H1 (cell line): ENCODE results near the gene KRTAP10-2. TPM values are rescaled to one million over a fixed set of nuclear protein-coding genes. Genes with fewer than 3 reads are reported as not detected.

Experiments used
- CTCF ChIA-PET: fragments of 300-600 bp; sonication (Branson Sonifier 250); formaldehyde crosslinking; loops from one replicate; lab custom pipeline; 2021; ENCODE audit not compliant: partially characterized antibody; lab: Charles Lee
- POLR2A ChIA-PET: fragments of 300-600 bp; sonication (Branson Sonifier 250); formaldehyde crosslinking; loops from one replicate; lab custom pipeline; 2021; ENCODE audit warnings: inconsistent platforms; ENCODE audit not compliant: partially characterized antibody; lab: Charles Lee
- DNase-seq, 2 experiments: peaks; one replicate each; pipeline versions ENCODE4 v3.0.0 to v3.0.0-alpha.2; 2010 to 2022; ENCODE audit warnings: low spot score in 2 of 2, low read depth in 1 of 2, mixed read lengths in 1 of 2
- FAIRE-seq: peaks from 2 replicates; lab custom pipeline; 2011; peaks lifted over from hg19 to GRCh38; lab: Jason Lieb, UNC
- H2AFZ ChIP-seq: 2 replicates; pipeline ENCODE4 v1.8.1; 2012; ENCODE audit warnings: low read length, inconsistent platforms
- H2AK5ac ChIP-seq: 2 replicates; pipeline ENCODE4 v1.6.1; 2013; ENCODE audit warnings: low read depth, low read length
- H2BK120ac ChIP-seq: replicated peaks from 2 replicates; pipeline ENCODE3; 2013; ENCODE audit warnings: low read depth, low read length, inconsistent platforms
- H2BK12ac ChIP-seq: 2 replicates; pipeline ENCODE4 v1.6.1; 2013; ENCODE audit warnings: low read depth, low read length
- H2BK15ac ChIP-seq: 2 replicates; pipeline ENCODE4 v1.6.1; 2013; ENCODE audit warnings: low read length
- H2BK20ac ChIP-seq: 2 replicates; pipeline ENCODE4 v1.6.1; 2013; ENCODE audit warnings: low read length
- H2BK5ac ChIP-seq: 2 replicates; pipeline ENCODE4 v1.6.1; 2013; ENCODE audit warnings: low read depth, low read length
- H3K14ac ChIP-seq: 2 replicates; pipeline ENCODE4 v1.6.1; 2013; ENCODE audit warnings: inconsistent platforms; ENCODE audit not compliant: insufficient read length
- H3K18ac ChIP-seq: 2 replicates; pipeline ENCODE4 v1.6.1; 2013; ENCODE audit warnings: low read length; ENCODE audit errors: extremely low read depth
- H3K23ac ChIP-seq: 2 replicates; pipeline ENCODE4 v1.6.1; 2013; ENCODE audit warnings: inconsistent platforms; ENCODE audit not compliant: insufficient read length
- H3K23me2 ChIP-seq: 2 replicates; pipeline ENCODE4 v1.6.1; 2013; ENCODE audit warnings: low read depth, low read length
- H3K27ac ChIP-seq: 2 replicates; pipeline ENCODE4 v1.6.1; 2011; ENCODE audit warnings: low read depth, low read length, inconsistent platforms
- H3K27me3 ChIP-seq, 4 experiments: replicated peaks in 1 of 4; 1 replicate in 1 of 4; 2 replicates in 3 of 4; pipeline versions ENCODE4 v1.6.1 to v1.8.1; 2011 to 2013; ENCODE audit warnings: low read length in 3 of 4, mild to moderate bottlenecking in 3 of 4, inconsistent platforms in 2 of 4, mixed read lengths in 2 of 4, moderate library complexity in 1 of 4; ENCODE audit not compliant: control insufficient read depth in 3 of 4, insufficient read depth in 3 of 4; ENCODE audit errors: extremely low read depth in 1 of 4
- H3K36me3 ChIP-seq, 4 experiments: 2 replicates each; pipeline versions ENCODE4 v1.6.1 to v1.8.1; 2011 to 2013; ENCODE audit warnings: mild to moderate bottlenecking in 4 of 4, low read length in 3 of 4, moderate library complexity in 2 of 4, control low read depth in 1 of 4, inconsistent platforms in 1 of 4; ENCODE audit not compliant: insufficient read depth in 4 of 4, control insufficient read depth in 2 of 4
- H3K4ac ChIP-seq: replicated peaks from 2 replicates; pipeline ENCODE3; 2013; ENCODE audit warnings: low read length, low read depth, mixed read lengths, inconsistent platforms; ENCODE audit not compliant: insufficient read length
- H3K4me1 ChIP-seq, 4 experiments: replicated peaks in 1 of 4; 1 replicate in 1 of 4; 2 replicates in 3 of 4; pipeline versions ENCODE4 v1.6.1 to v1.8.1; 2011 to 2013; ENCODE audit warnings: low read length in 3 of 4, inconsistent platforms in 2 of 4, mixed read lengths in 1 of 4; ENCODE audit not compliant: insufficient read depth in 4 of 4, control insufficient read depth in 3 of 4
- H3K4me2 ChIP-seq, 2 experiments: 2 replicates each; pipeline versions ENCODE4 v1.6.1 to v1.8.1; 2011 to 2013; ENCODE audit warnings: low read depth in 2 of 2, low read length in 2 of 2, control low read depth in 1 of 2, inconsistent platforms in 1 of 2, mild to moderate bottlenecking in 1 of 2; ENCODE audit not compliant: insufficient read depth in 1 of 2
- H3K4me3 ChIP-seq, 4 experiments: fragments of 200-600, 300-600 bp in 1 of 4; sonication (generic), shearing (Covaris generic), sonication (Bioruptor Twin) in 1 of 4; 2 replicates each; pipeline versions ENCODE4 v1.5.1 to v1.8.1; 2011 to 2016; ENCODE audit warnings: low read length in 4 of 4, low read depth in 3 of 4, control low read depth in 2 of 4, inconsistent platforms in 2 of 4, mild to moderate bottlenecking in 2 of 4, mixed read lengths in 1 of 4, moderate library complexity in 1 of 4; ENCODE audit not compliant: insufficient read depth in 2 of 4; ENCODE audit errors: extremely low read depth in 1 of 4
- H3K56ac ChIP-seq: replicated peaks from 2 replicates; pipeline ENCODE3; 2013; ENCODE audit warnings: low read depth, mild to moderate bottlenecking, mixed read lengths, low read length, inconsistent platforms; ENCODE audit not compliant: insufficient read length
- H3K79me1 ChIP-seq: 2 replicates; pipeline ENCODE4 v1.6.1; 2013; ENCODE audit warnings: low read depth, low read length, control low read depth
- H3K79me2 ChIP-seq, 2 experiments: 2 replicates each; pipeline versions ENCODE4 v1.6.1 to v1.8.1; 2012 to 2013; ENCODE audit warnings: low read length in 2 of 2, mild to moderate bottlenecking in 2 of 2, inconsistent platforms in 1 of 2; ENCODE audit not compliant: insufficient read depth in 2 of 2, control insufficient read depth in 1 of 2
- H3K9ac ChIP-seq, 4 experiments: replicated peaks in 1 of 4; 1 replicate in 1 of 4; 2 replicates in 3 of 4; pipeline versions ENCODE4 v1.6.1 to v1.8.1; 2011 to 2013; ENCODE audit warnings: low read depth in 3 of 4, low read length in 3 of 4, control low read depth in 2 of 4, mild to moderate bottlenecking in 2 of 4, moderate library complexity in 2 of 4, inconsistent platforms in 1 of 4; ENCODE audit errors: extremely low read depth in 1 of 4
- H3K9me3 ChIP-seq, 2 experiments: 2 replicates each; pipeline versions ENCODE4 v1.6.1 to v1.8.1; 2012 to 2013; ENCODE audit warnings: mild to moderate bottlenecking in 2 of 2, moderate library complexity in 2 of 2, control low read depth in 1 of 2, inconsistent platforms in 1 of 2, low read depth in 1 of 2, low read length in 1 of 2, mixed read lengths in 1 of 2; ENCODE audit not compliant: insufficient read depth in 2 of 2
- H4K20me1 ChIP-seq, 2 experiments: replicated peaks in 1 of 2; 2 replicates each; pipeline versions ENCODE3 to v1.8.1; 2011 to 2013; ENCODE audit warnings: inconsistent platforms in 2 of 2, low read length in 2 of 2, mild to moderate bottlenecking in 1 of 2; ENCODE audit not compliant: insufficient read depth in 2 of 2, control insufficient read depth in 1 of 2
- H4K5ac ChIP-seq: 2 replicates; pipeline ENCODE4 v1.6.1; 2013; ENCODE audit warnings: low read length, low read depth, mixed read lengths, inconsistent platforms; ENCODE audit not compliant: insufficient read length
- H4K8ac ChIP-seq: 2 replicates; pipeline ENCODE4 v1.8.0; 2013; ENCODE audit warnings: mild to moderate bottlenecking, moderate library complexity, low read length, inconsistent platforms; ENCODE audit not compliant: insufficient read depth; ENCODE audit errors: extremely low read depth
- H4K91ac ChIP-seq: replicated peaks from 2 replicates; pipeline ENCODE3; 2013; ENCODE audit warnings: low read length, mixed read lengths, inconsistent platforms; ENCODE audit not compliant: insufficient read length
- ASH2L ChIP-seq: fragments of 200-600, 300-600 bp; sonication (generic); IDR thresholded peaks from one replicate; pipeline ENCODE4 v1.7.1; 2017; ENCODE audit warnings: low read length
- POLR2AphosphoS5 ChIP-seq: IDR thresholded peaks from 2 replicates; pipeline ENCODE4 v1.6.1; 2011; ENCODE audit warnings: low read depth, low read length
- WGBS, 2 experiments: shearing (Covaris generic) in 1 of 2; methylation state at CpG; one replicate each; pipeline versions ENCODE4 v1.1.6 to v1.1.7; 2013 to 2015; ENCODE audit warnings: low lambda C conversion rate in 2 of 2, mixed read lengths in 2 of 2, inconsistent platforms in 1 of 2, low coverage in 1 of 2, missing lambda C conversion rate in 1 of 2; ENCODE audit not compliant: insufficient replicate concordance in 2 of 2, insufficient coverage in 1 of 2, insufficient read length in 1 of 2; ENCODE audit errors: extremely low coverage in 1 of 2, missing lambda C conversion rate in 1 of 2; 5-methylcytosine and 5-hydroxymethylcytosine counted together
- polyA plus RNA-seq, 7 experiments: library from polyadenylated mRNA; depleted of rRNA in 3 of 7; stranded (reverse) in 5 of 7; unstranded in 2 of 7; fragments of >200 nt in 5 of 7; fragments of 200-250 nt in 2 of 7; gene quantifications; 1 replicate in 5 of 7; 2 replicates in 1 of 7; 4 replicates in 1 of 7; pipeline versions ENCODE4 v1.2.1 to v1.2.3, GENCODE V29; 2011 to 2013; ENCODE audit warnings: missing spikeins in 2 of 7, mixed read lengths in 2 of 7
- total RNA-seq: library from RNA; stranded (reverse); fragmentation: NEBNext Ultra II Directional; extraction: Animal tissue kit (Norgen Biotek cat#: 25700); gene quantifications from 2 replicates; pipeline ENCODE4 v1.2.1, GENCODE V29; 2021
- TF ChIP-seq, protein P1 (sequence below): IDR thresholded peaks from 2 replicates; pipeline ENCODE4 v1.6.1; 2011; ENCODE audit warnings: low read depth, mild to moderate bottlenecking, low read length; ENCODE audit not compliant: insufficient read depth
- TF ChIP-seq, protein P2 (sequence below), 3 experiments: IDR thresholded peaks; 1 replicate in 2 of 3; 2 replicates in 1 of 3; pipeline versions ENCODE4 v1.5.1 to v1.6.1; 2011; ENCODE audit warnings: low read length in 3 of 3, mild to moderate bottlenecking in 3 of 3, inconsistent platforms in 2 of 3, low read depth in 1 of 3, moderate library complexity in 1 of 3; ENCODE audit not compliant: insufficient read depth in 1 of 3; ENCODE audit errors: control extremely low read depth in 1 of 3

The KRTAP10-2 gene
- total and polyA plus RNA-seq, 2 of the 8 experiments (the other 6 are each of a cell fraction or from before 2014, with no cell fraction given) = 0.11 TPM; not detected in 1

DNA sequence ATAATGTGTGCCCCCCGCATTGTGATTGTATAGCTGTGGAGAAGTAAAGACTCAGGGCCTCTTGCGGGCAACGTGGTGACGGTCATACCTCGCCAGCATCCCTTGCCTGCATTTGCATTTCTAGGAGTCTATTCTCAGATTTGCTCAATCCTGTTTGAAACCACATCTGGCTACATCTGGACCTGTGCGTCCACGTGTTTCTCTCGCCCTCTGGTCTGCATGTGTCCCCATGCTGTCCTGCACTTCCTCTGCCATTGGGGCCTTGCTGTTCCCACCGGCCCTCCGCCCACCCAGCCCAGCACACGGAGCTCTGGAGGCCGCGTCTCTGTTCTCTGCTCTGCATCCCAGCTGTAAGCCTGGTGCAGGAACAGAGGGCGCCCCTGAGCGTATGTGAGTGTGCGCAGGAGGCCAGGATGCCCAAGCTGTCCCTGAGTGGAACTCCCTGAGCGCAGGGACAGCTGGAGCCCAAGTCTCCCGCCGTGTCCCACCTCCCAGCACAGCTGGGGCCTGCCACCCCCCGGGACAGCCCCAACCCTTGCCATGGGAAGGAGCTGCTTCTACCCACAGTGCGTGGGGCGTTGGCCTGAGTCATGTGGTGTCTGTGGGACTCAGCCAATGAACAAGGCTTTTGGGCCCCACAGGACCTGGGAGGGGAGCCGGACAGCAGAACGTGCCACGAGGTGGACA lies 1.6 kb downstream of the KRTAP10-2 start:
- no peaks in the 10 kb centered on the region for H3K79me2 ChIP-seq
- FAIRE-seq (no peak), DNase-seq (peak in 1 of 2 experiments; percentile 53)
- H2BK15ac ChIP-seq = peak overlapping the region; percentile 99; the same call in 1 of the 2 replicates
- no peak overlapping the region for H3K56ac ChIP-seq
- H3K27me3 ChIP-seq = no peaks in the 10 kb centered on the region
- peak overlapping the region; percentile 2 to 61; a peak in 2 of 4 replicates for H3K4me2 ChIP-seq
- no peak overlapping the region for H3K4me3 ChIP-seq
- whole genome bisulfite sequencing, 2 experiments = 72% methylated on average over 15 of the region's 25 CpGs; no CpG with 5 or more reads in 1 of the 2 experiments
- ChIA-PET POLR2A (interaction anchor here (1.1 to 1.6 kb wide), 6 partner anchors 8 to 216 kb away, joined by 3 to 4 read pairs (median 4); partner anchors contain the start of gene KRTAP10-1), CTCF (interaction anchor here (0.8 to 2.3 kb wide), 10 partner anchors 9 to 249 kb away, joined by 3 to 8 read pairs (median 4); no protein-coding TSS in a partner anchor)
- peaks cover 9 to 35% (median 17%) of the 10 kb centered on the region in 4 experiments for H3K4me1 ChIP-seq
- peak overlapping the region; percentile 94 for H2BK5ac ChIP-seq
- H3K18ac ChIP-seq = peak overlapping the region; percentile 96
- H3K27ac ChIP-seq = peak overlapping the region; percentile 34; the same call in 1 of the 2 replicates
- no peak overlapping the region for H3K23ac ChIP-seq
- peak overlapping the region; percentile 95 for H4K91ac ChIP-seq
- no peaks in the 10 kb centered on the region for H3K36me3 ChIP-seq
- no peaks in the 10 kb centered on the region for H3K23me2 ChIP-seq
- H3K4ac ChIP-seq = peak overlapping the region; percentile 82
- H3K9ac ChIP-seq = no peak overlapping the region; a peak in 1 of 7 replicates
- H3K14ac ChIP-seq = no peak overlapping the region
- no peaks in the 10 kb centered on the region for H4K20me1 ChIP-seq
- H2BK120ac ChIP-seq = peak overlapping the region; percentile 84
- H2AK5ac ChIP-seq = peak overlapping the region; percentile 88; the same call in 1 of the 2 replicates
- no peak overlapping the region for H2AFZ ChIP-seq
- peak overlapping the region; percentile 99 for H2BK20ac ChIP-seq
- peak overlapping the region; percentile 100 for H2BK12ac ChIP-seq
- H3K79me1 ChIP-seq = no peaks in the 10 kb centered on the region
- peak overlapping the region; percentile 18 for H4K5ac ChIP-seq
- H4K8ac ChIP-seq = peak overlapping the region; percentile 80; the same call in 1 of the 2 replicates
- TF ChIP-seq, protein P1, sequence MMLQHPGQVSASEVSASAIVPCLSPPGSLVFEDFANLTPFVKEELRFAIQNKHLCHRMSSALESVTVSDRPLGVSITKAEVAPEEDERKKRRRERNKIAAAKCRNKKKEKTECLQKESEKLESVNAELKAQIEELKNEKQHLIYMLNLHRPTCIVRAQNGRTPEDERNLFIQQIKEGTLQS = no peak
- no peak for TF ChIP-seq ASH2L
- peak; percentile 36; the same call in 1 of the 2 replicates for TF ChIP-seq POLR2AphosphoS5
- TF ChIP-seq, protein P2, sequence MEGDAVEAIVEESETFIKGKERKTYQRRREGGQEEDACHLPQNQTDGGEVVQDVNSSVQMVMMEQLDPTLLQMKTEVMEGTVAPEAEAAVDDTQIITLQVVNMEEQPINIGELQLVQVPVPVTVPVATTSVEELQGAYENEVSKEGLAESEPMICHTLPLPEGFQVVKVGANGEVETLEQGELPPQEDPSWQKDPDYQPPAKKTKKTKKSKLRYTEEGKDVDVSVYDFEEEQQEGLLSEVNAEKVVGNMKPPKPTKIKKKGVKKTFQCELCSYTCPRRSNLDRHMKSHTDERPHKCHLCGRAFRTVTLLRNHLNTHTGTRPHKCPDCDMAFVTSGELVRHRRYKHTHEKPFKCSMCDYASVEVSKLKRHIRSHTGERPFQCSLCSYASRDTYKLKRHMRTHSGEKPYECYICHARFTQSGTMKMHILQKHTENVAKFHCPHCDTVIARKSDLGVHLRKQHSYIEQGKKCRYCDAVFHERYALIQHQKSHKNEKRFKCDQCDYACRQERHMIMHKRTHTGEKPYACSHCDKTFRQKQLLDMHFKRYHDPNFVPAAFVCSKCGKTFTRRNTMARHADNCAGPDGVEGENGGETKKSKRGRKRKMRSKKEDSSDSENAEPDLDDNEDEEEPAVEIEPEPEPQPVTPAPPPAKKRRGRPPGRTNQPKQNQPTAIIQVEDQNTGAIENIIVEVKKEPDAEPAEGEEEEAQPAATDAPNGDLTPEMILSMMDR (IDR thresholded peaks at IDR 0.05; ENCODE audit: control extremely low read depth in 1 of 3, insufficient read depth in 1 of 3, low read depth in 1 of 3, low read length in 3 of 3) = peak in 1 of 3 experiments; percentile 18; a peak in 1 of 4 replicates
- peaks cover 0 to under 1% of the 10 kb centered on the region in 2 experiments; a peak in 1 of 4 replicates for H3K9me3 ChIP-seq
